GM23248 (cell line): ENCODE measurements around the gene ADK.

Source experiments
- EZH2 ChIP-seq: fragments of 200-600 bp; sonication (generic); IDR thresholded peaks from 2 replicates; pipeline ENCODE4 v1.6.1; 2018; ENCODE audit warnings: antibody characterized with exemption, mild to moderate bottlenecking; ENCODE audit not compliant: insufficient read depth, poor library complexity, severe bottlenecking
- EZH2phosphoT487 ChIP-seq: fragments of 200-600 bp; sonication (generic); IDR thresholded peaks from 2 replicates; pipeline ENCODE4 v1.6.1; 2018; ENCODE audit warnings: antibody characterized with exemption, moderate library complexity, mild to moderate bottlenecking, low read depth; ENCODE audit not compliant: insufficient read depth

GRCh38 chr10:74585231-74586087 is 434.4 kb downstream of the ADK start:
- no peak for TF ChIP-seq EZH2
- no peak for TF ChIP-seq EZH2phosphoT487
